H9 (cell line): Measurements from ENCODE around the gene SLC34A3. TPM values are rescaled to one million over a fixed set of nuclear protein-coding genes. Genes with fewer than 3 reads are reported as not detected.
A peak's percentile ranks its signal among the peaks of the same experiment; 100 is the strongest.

Experiments used
- DNase-seq: peaks from one replicate; pipeline ENCODE4 v3.0.0-alpha.2; 2017
- H2AFZ ChIP-seq: one replicate; pipeline ENCODE4 v1.6.1; 2013; ENCODE audit warnings: mild to moderate bottlenecking, low read length, control low read depth, moderate library complexity
- H2AK5ac ChIP-seq: 2 replicates; pipeline ENCODE4 v1.6.1; 2013; ENCODE audit warnings: low read length, control low read depth, mixed read lengths; ENCODE audit not compliant: insufficient read length
- H2BK120ac ChIP-seq: one replicate; pipeline ENCODE4 v1.6.1; 2013; ENCODE audit warnings: low read depth, mild to moderate bottlenecking, low read length, control low read depth, inconsistent platforms; ENCODE audit not compliant: poor library complexity, severe bottlenecking
- H2BK12ac ChIP-seq: 2 replicates; pipeline ENCODE4 v1.6.1; 2013; ENCODE audit warnings: low read length, control low read depth, mixed read lengths, low read depth; ENCODE audit not compliant: insufficient read length
- H2BK15ac ChIP-seq: 2 replicates; pipeline ENCODE4 v1.6.1; 2013; ENCODE audit warnings: low read depth, low read length, control low read depth
- H2BK20ac ChIP-seq: one replicate; pipeline ENCODE4 v1.6.1; 2013; ENCODE audit warnings: low read depth, mild to moderate bottlenecking, low read length, control low read depth, inconsistent platforms; ENCODE audit not compliant: poor library complexity, severe bottlenecking
- H2BK5ac ChIP-seq: 2 replicates; pipeline ENCODE4 v1.6.1; 2013; ENCODE audit warnings: low read length, control low read depth, mixed read lengths; ENCODE audit not compliant: insufficient read length
- H3K14ac ChIP-seq: 2 replicates; pipeline ENCODE4 v1.6.1; 2013; ENCODE audit warnings: low read length, control low read depth; ENCODE audit not compliant: insufficient read depth
- H3K18ac ChIP-seq: 2 replicates; pipeline ENCODE4 v1.6.1; 2013; ENCODE audit warnings: low read depth, mild to moderate bottlenecking, mixed read lengths, low read length, control low read depth; ENCODE audit not compliant: insufficient read length
- H3K23ac ChIP-seq: 2 replicates; pipeline ENCODE4 v1.6.1; 2013; ENCODE audit warnings: low read length, control low read depth, mixed read lengths, low read depth; ENCODE audit not compliant: insufficient read length
- H3K23me2 ChIP-seq: 2 replicates; pipeline ENCODE4 v1.6.1; 2013; ENCODE audit warnings: low read depth, mild to moderate bottlenecking, mixed read lengths, low read length, control low read depth; ENCODE audit not compliant: insufficient read length, poor library complexity, severe bottlenecking
- H3K27ac ChIP-seq: 2 replicates; pipeline ENCODE4 v1.5.1; 2013; ENCODE audit warnings: low read length, control low read depth, mixed read lengths, low read depth; ENCODE audit not compliant: insufficient read length
- H3K27me3 ChIP-seq: 2 replicates; pipeline ENCODE4 v1.6.1; 2013; ENCODE audit warnings: low read length, control low read depth, inconsistent platforms; ENCODE audit not compliant: insufficient read depth
- H3K4ac ChIP-seq: 2 replicates; pipeline ENCODE4 v1.6.1; 2013; ENCODE audit warnings: low read depth, mild to moderate bottlenecking, control low read depth, inconsistent platforms, low read length, moderate library complexity
- H3K4me1 ChIP-seq: 2 replicates; pipeline ENCODE4 v1.6.1; 2013; ENCODE audit warnings: low read length, control low read depth, inconsistent platforms; ENCODE audit not compliant: insufficient read depth
- H3K4me2 ChIP-seq: 2 replicates; pipeline ENCODE4 v1.6.1; 2013; ENCODE audit warnings: low read length, control low read depth, mixed read lengths; ENCODE audit not compliant: insufficient read length, insufficient read depth
- H3K56ac ChIP-seq: 2 replicates; pipeline ENCODE4 v1.6.1; 2013; ENCODE audit warnings: low read depth, mild to moderate bottlenecking, mixed read lengths, low read length, control low read depth; ENCODE audit not compliant: insufficient read length
- H3K79me1 ChIP-seq: 2 replicates; pipeline ENCODE4 v1.6.1; 2013; ENCODE audit warnings: low read depth, mild to moderate bottlenecking, moderate library complexity, low read length, control low read depth, inconsistent platforms; ENCODE audit not compliant: insufficient read depth, poor library complexity, severe bottlenecking
- H3K79me2 ChIP-seq: 2 replicates; pipeline ENCODE4 v1.6.1; 2013; ENCODE audit warnings: low read length, control low read depth, inconsistent platforms; ENCODE audit not compliant: insufficient read depth
- H3K9ac ChIP-seq: 2 replicates; pipeline ENCODE4 v1.6.1; 2013; ENCODE audit warnings: low read length, control low read depth, mixed read lengths; ENCODE audit not compliant: insufficient read length; ENCODE audit errors: extremely low read depth
- H3K9me3 ChIP-seq: one replicate; pipeline ENCODE4 v1.6.1; 2013; ENCODE audit warnings: low read depth, low read length, inconsistent platforms; ENCODE audit not compliant: control insufficient read depth
- H3T11ph ChIP-seq: one replicate; pipeline ENCODE4 v1.6.1; 2013; ENCODE audit warnings: mild to moderate bottlenecking, low read length, control low read depth, inconsistent platforms
- H4K20me1 ChIP-seq: one replicate; pipeline ENCODE4 v1.6.1; 2013; ENCODE audit not compliant: control insufficient read depth, insufficient read length, insufficient read depth
- H4K5ac ChIP-seq: 2 replicates; pipeline ENCODE4 v1.6.1; 2013; ENCODE audit warnings: low read depth, mild to moderate bottlenecking, mixed read lengths, low read length, control low read depth; ENCODE audit not compliant: insufficient read length
- H4K8ac ChIP-seq: replicated peaks from 2 replicates; pipeline ENCODE4 v1.6.1; 2013; ENCODE audit warnings: low read length, control low read depth, mixed read lengths, low read depth; ENCODE audit not compliant: insufficient read length
- H4K91ac ChIP-seq: 2 replicates; pipeline ENCODE4 v1.6.1; 2013; ENCODE audit warnings: low read depth, mild to moderate bottlenecking, moderate library complexity, mixed read lengths, low read length, control low read depth; ENCODE audit not compliant: insufficient read length
- H3K27ac Mint-ChIP-seq, 3 experiments: 2 replicates in 2 of 3; 3 replicates in 1 of 3; pipeline ENCODE4 v1.8.0; 2020 to 2021; ENCODE audit warnings: mixed read lengths in 3 of 3, mild to moderate bottlenecking in 1 of 3, moderate library complexity in 1 of 3
- H3K27me3 Mint-ChIP-seq: 2 replicates; pipeline ENCODE4 v1.8.0; 2021; ENCODE audit warnings: low read depth, mild to moderate bottlenecking, moderate library complexity, mixed read lengths
- H3K36me3 Mint-ChIP-seq, 3 experiments: 2 replicates in 2 of 3; 3 replicates in 1 of 3; pipeline ENCODE4 v1.8.0; 2020 to 2021; ENCODE audit warnings: low read depth in 3 of 3, mixed read lengths in 3 of 3; ENCODE audit not compliant: insufficient read depth in 1 of 3
- H3K4me1 Mint-ChIP-seq, 2 experiments: 2 replicates each; pipeline ENCODE4 v1.8.0; 2020; ENCODE audit warnings: mixed read lengths in 2 of 2
- H3K4me3 Mint-ChIP-seq, 2 experiments: 2 replicates in 1 of 2; 3 replicates in 1 of 2; pipeline ENCODE4 v1.8.0; 2020 to 2021; ENCODE audit warnings: mild to moderate bottlenecking in 2 of 2, mixed read lengths in 2 of 2, moderate library complexity in 1 of 2
- H3K9me3 Mint-ChIP-seq, 2 experiments: 2 replicates in 1 of 2; 3 replicates in 1 of 2; pipeline ENCODE4 v1.8.0; 2020; ENCODE audit warnings: mild to moderate bottlenecking in 2 of 2, mixed read lengths in 2 of 2, moderate library complexity in 1 of 2
- WGBS: extraction: QIAGEN DNeasy Blood & Tissue Kit; methylation state at CpG from one replicate; pipeline ENCODE4 v1.1.7; 2013; ENCODE audit warnings: missing lambda C conversion rate, low lambda C conversion rate, mixed read lengths; ENCODE audit not compliant: insufficient read length; ENCODE audit errors: extremely low coverage; 5-methylcytosine and 5-hydroxymethylcytosine counted together
- total RNA-seq: library from RNA; stranded (reverse); gene quantifications from 2 replicates; pipeline ENCODE4 v1.2.1, GENCODE V29; 2021
- TF ChIP-seq, protein P1 (sequence below): fragments of 200-600 bp; sonication (generic); conservative IDR thresholded peaks from 3 replicates; pipeline ENCODE4 v1.8.0; 2021; ENCODE audit warnings: antibody characterized with exemption, mild to moderate bottlenecking

The SLC34A3 gene
- total RNA-seq, 1 experiment from 2014 or later = not detected

GRCh38 chr9:137272241-137273094 lies 41.8 kb downstream of the SLC34A3 start:
- H4K8ac ChIP-seq = no peak overlapping the region
- no peaks in the 10 kb centered on the region for H4K20me1 ChIP-seq

More at GRCh38 chr9:137272241-137273094, 41.8 kb downstream of the SLC34A3 start:
- Histone ChIP-seq H3K23ac (no peak overlapping the region), H2BK20ac (no peak overlapping the region), H3K56ac (no peak overlapping the region), H2BK120ac (no peak overlapping the region), H3K14ac (no peak overlapping the region), H3K27ac (no peak overlapping the region), H2AK5ac (no peak overlapping the region), H3K18ac (no peak overlapping the region), H2AFZ (no peak overlapping the region), H3K79me2 (no peaks in the 10 kb centered on the region), H3K4ac (no peak overlapping the region), H2BK5ac (no peak overlapping the region), H3K4me2 (no peak overlapping the region), H2BK15ac (no peak overlapping the region), H3K4me1 (no peaks in the 10 kb centered on the region), H3K9me3 (no peaks in the 10 kb centered on the region), H3K23me2 (peaks cover 4% of the 10 kb centered on the region), H4K91ac (no peak overlapping the region), H3K9ac (no peak overlapping the region), H4K5ac (no peak overlapping the region), H3K79me1 (no peaks in the 10 kb centered on the region), H2BK12ac (no peak overlapping the region), H3T11ph (no peak overlapping the region), H3K27me3 (no peaks in the 10 kb centered on the region)
- H3K27me3 Mint-ChIP-seq = no peaks in the 10 kb centered on the region
- H3K27ac Mint-ChIP-seq = 0 out of 7 replicates have a peak overlapping the region, but pooled peaks of 1 of the 3 experiments have one; percentile 55
- WGBS = no CpG with 5 or more reads among the region's 39 CpGs
- TF ChIP-seq, protein P1, sequence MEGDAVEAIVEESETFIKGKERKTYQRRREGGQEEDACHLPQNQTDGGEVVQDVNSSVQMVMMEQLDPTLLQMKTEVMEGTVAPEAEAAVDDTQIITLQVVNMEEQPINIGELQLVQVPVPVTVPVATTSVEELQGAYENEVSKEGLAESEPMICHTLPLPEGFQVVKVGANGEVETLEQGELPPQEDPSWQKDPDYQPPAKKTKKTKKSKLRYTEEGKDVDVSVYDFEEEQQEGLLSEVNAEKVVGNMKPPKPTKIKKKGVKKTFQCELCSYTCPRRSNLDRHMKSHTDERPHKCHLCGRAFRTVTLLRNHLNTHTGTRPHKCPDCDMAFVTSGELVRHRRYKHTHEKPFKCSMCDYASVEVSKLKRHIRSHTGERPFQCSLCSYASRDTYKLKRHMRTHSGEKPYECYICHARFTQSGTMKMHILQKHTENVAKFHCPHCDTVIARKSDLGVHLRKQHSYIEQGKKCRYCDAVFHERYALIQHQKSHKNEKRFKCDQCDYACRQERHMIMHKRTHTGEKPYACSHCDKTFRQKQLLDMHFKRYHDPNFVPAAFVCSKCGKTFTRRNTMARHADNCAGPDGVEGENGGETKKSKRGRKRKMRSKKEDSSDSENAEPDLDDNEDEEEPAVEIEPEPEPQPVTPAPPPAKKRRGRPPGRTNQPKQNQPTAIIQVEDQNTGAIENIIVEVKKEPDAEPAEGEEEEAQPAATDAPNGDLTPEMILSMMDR = no peak
- no peak for DNase-seq
- H3K4me3 Mint-ChIP-seq = no peak overlapping the region
- H3K36me3 Mint-ChIP-seq = peaks cover 11 to 32% (median 32%) of the 10 kb centered on the region in 3 experiments; a peak in 6 of 7 replicates
- no peaks in the 10 kb centered on the region; a peak in 1 of 5 replicates for H3K9me3 Mint-ChIP-seq
- peaks cover 19 to 26% of the 10 kb centered on the region in 2 experiments for H3K4me1 Mint-ChIP-seq
